Smooth muscle cell (in vitro differentiated cells): ENCODE measurements around the gene ARHGAP29. TPM values are rescaled to one million over a fixed set of nuclear protein-coding genes. Genes with fewer than 3 reads are reported as not detected.

Experiments used
- DNase-seq: peaks from one replicate; lab custom pipeline; 2025; ENCODE audit not compliant: unreplicated experiment; lab: John Stamatoyannopoulos, UW
- H2AFZ ChIP-seq: fragments of 200-600 bp; sonication (generic); 2 replicates; pipeline ENCODE4 v1.6.0; 2016; ENCODE audit warnings: antibody characterized with exemption, low read depth, mild to moderate bottlenecking
- H3F3A ChIP-seq: fragments of 200-600 bp; sonication (generic); 2 replicates; pipeline ENCODE4 v1.6.0; 2017; ENCODE audit warnings: antibody characterized with exemption, low read depth
- H3K27ac ChIP-seq: fragments of 200-600 bp; sonication (generic); 2 replicates; pipeline ENCODE4 v1.5.1; 2016; ENCODE audit warnings: low read depth, mild to moderate bottlenecking
- H3K27me3 ChIP-seq: fragments of 200-600 bp; sonication (generic); 2 replicates; pipeline ENCODE4 v1.6.1; 2016; ENCODE audit warnings: low read depth, mild to moderate bottlenecking
- H3K36me3 ChIP-seq: fragments of 200-600 bp; sonication (generic); 2 replicates; pipeline ENCODE4 v1.5.1; 2016; ENCODE audit warnings: low read depth
- H3K4me1 ChIP-seq: fragments of 200-600 bp; sonication (generic); 2 replicates; pipeline ENCODE4 v1.5.1; 2016; ENCODE audit warnings: low read depth
- H3K4me2 ChIP-seq: fragments of 200-600 bp; sonication (generic); 2 replicates; pipeline ENCODE4 v1.6.0; 2016; ENCODE audit warnings: mild to moderate bottlenecking
- H3K4me3 ChIP-seq: fragments of 200-600 bp; sonication (generic); 2 replicates; pipeline ENCODE4 v1.5.1; 2016; ENCODE audit warnings: mild to moderate bottlenecking
- H3K79me2 ChIP-seq: fragments of 200-600 bp; sonication (generic); 2 replicates; pipeline ENCODE4 v1.6.0; 2016; ENCODE audit warnings: low read depth, mild to moderate bottlenecking
- H3K9ac ChIP-seq: fragments of 200-600 bp; sonication (generic); 2 replicates; pipeline ENCODE4 v1.6.0; 2016; ENCODE audit warnings: low read depth
- H3K9me3 ChIP-seq: fragments of 200-600 bp; sonication (generic); replicated peaks from 2 replicates; pipeline ENCODE4 v1.5.1; 2016; ENCODE audit warnings: low read depth
- H4K20me1 ChIP-seq: fragments of 200-600 bp; sonication (generic); 2 replicates; pipeline ENCODE4 v1.6.0; 2016; ENCODE audit warnings: low read depth
- CTCF ChIP-seq: fragments of 200-600 bp; sonication (generic); IDR thresholded peaks from 2 replicates; pipeline ENCODE4 v1.5.1; 2017; ENCODE audit warnings: borderline replicate concordance, mild to moderate bottlenecking, antibody characterized with exemption; ENCODE audit not compliant: insufficient read depth, poor library complexity, severe bottlenecking
- WGBS: methylation state at CpG from one replicate; pipeline ENCODE4 v1.1.7; 2016; ENCODE audit warnings: low lambda C conversion rate; 5-methylcytosine and 5-hydroxymethylcytosine counted together
- polyA plus RNA-seq: library from polyadenylated mRNA; unstranded; fragments of >200 nt; fragmentation: Nextera tagmentation; extraction: Ambion mirVana; gene quantifications from 2 replicates; pipeline ENCODE4 v1.2.1, GENCODE V29; 2016
- total RNA-seq: library from RNA; depleted of rRNA; stranded (reverse); fragments of >200 nt; gene quantifications from 2 replicates; pipeline ENCODE4 v1.2.3, GENCODE V29; 2014

The ARHGAP29 gene
- total and polyA plus RNA-seq, 2 experiments from 2014 or later, result 8.0 to 39.9 TPM

DNA sequence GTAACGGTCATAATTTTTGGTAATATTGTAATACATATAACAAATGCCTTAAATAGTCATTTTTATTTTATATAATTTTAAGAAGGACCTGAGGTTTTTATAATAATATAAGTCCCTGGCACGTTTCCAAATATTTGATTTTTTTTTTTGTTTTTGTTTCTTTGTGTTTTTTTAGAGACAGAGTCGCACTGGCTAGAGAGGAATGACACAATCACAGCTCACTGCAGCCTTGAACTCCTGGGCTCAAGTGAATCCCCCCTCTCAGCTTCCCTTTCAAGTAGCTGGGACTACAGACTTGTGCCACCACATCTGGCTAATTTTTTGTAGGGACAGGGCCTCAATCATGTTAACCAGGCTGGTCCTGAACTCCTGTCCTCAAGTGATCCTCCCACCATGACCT, 29.7 kb downstream of the ARHGAP29 start:
- Histone ChIP-seq H3F3A (peaks cover 4% of the 10 kb centered on the region), H3K9ac (no peak overlapping the region), H3K79me2 (peaks cover 31% of the 10 kb centered on the region), H2AFZ (no peak overlapping the region), H3K9me3 (peaks cover 10% of the 10 kb centered on the region), H3K36me3 (peaks cover 6% of the 10 kb centered on the region), H4K20me1 (no peaks in the 10 kb centered on the region), H3K27ac (no peak overlapping the region), H3K4me3 (no peak overlapping the region), H3K4me2 (no peak overlapping the region), H3K4me1 (no peaks in the 10 kb centered on the region), H3K27me3 (no peaks in the 10 kb centered on the region)
- 95% methylated on average over 3 of the region's 3 CpGs for WGBS
- no peak for DNase-seq
- TF ChIP-seq CTCF, result no peak

DNA sequence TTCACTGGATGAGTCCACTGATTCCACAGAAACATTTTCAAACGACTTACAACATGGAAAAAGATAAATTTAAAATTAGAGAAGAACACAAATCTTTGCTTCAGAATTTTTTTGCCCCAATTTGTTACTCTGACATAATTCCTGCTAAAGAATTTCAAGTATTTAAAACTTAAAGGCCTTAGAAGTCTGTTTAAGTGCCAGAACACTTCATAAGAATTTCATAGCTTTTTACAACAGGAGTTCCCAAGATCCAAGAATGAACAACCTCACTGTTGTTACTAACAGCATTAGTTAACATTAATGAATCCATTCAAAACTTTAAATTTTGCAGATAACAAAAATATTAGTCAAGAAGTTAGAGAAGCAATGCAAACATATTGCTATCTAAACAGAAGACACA, 31.7 kb downstream of the ARHGAP29 start:
- Histone ChIP-seq H3K4me2 (no peak overlapping the region), H3K4me1 (no peaks in the 10 kb centered on the region), H3K9me3 (peaks cover 9% of the 10 kb centered on the region), H3K9ac (no peak overlapping the region), H2AFZ (no peak overlapping the region), H3F3A (peaks cover 4% of the 10 kb centered on the region), H3K4me3 (no peak overlapping the region), H4K20me1 (no peaks in the 10 kb centered on the region), H3K27ac (no peak overlapping the region), H3K27me3 (no peaks in the 10 kb centered on the region), H3K79me2 (peaks cover 34% of the 10 kb centered on the region), H3K36me3 (peaks cover 9% of the 10 kb centered on the region)
- no peak for DNase-seq
- WGBS, result 78% methylated on average over 1 of the region's 1 CpG
- no peak for TF ChIP-seq CTCF

DNA sequence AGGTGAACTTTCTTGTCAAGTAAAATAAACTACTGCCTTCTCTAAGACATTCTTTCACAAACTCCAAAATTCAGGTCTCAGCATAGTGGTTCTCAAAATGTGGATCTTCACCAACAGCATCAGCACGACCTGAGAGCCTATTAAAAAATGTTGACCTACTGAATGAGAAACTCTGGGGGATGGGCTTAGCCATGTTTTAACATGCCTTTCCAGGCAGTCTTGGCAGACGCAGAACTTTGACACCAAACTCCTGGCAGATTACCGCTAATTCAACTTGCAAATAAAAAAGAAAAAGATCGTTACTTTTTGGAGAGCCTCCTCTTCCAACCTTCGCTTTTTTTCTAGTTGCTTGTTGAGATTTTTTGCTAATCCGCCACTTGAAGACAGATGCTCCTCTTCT, 35.1 kb downstream of the ARHGAP29 start:
- Histone ChIP-seq H4K20me1 (no peaks in the 10 kb centered on the region), H3K4me1 (no peaks in the 10 kb centered on the region), H3K27ac (no peak overlapping the region), H3K9ac (no peak overlapping the region), H3K4me3 (no peak overlapping the region), H3K4me2 (no peak overlapping the region), H3K79me2 (peaks cover 29% of the 10 kb centered on the region), H3K9me3 (no peaks in the 10 kb centered on the region), H3F3A (peaks cover 6% of the 10 kb centered on the region), H3K27me3 (no peaks in the 10 kb centered on the region), H2AFZ (no peak overlapping the region), H3K36me3 (peaks cover 3% of the 10 kb centered on the region)
- no peak for DNase-seq
- 93% methylated on average over 6 of the region's 6 CpGs for WGBS
- TF ChIP-seq CTCF, result no peak

DNA sequence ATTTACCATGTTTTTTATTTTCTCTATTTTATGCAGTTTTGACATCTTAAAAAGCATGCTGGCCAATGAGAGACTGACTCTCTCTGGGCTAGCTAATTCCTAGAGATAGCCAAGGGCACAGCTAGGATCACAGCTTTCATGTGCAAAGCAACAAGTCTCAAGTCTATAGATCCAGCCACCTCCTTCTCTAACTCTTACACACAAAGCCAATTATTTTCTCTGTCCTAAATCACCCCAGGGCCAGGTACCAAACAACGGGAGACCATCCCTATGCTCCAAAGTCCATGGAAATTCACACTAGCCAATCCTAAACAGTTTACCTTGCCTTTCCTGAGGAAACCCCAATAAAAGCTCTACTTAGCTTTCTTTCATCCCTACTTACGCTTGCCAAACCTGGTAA, 38.0 kb downstream of the ARHGAP29 start:
- H3K79me2 ChIP-seq, result peaks cover 44% of the 10 kb centered on the region
- no peaks in the 10 kb centered on the region for H3K9me3 ChIP-seq
- no peaks in the 10 kb centered on the region for H4K20me1 ChIP-seq
- no peak overlapping the region for H3K27ac ChIP-seq
- H3K27me3 ChIP-seq, result no peaks in the 10 kb centered on the region
- no peak overlapping the region for H3K4me2 ChIP-seq
- H3K9ac ChIP-seq, result no peak overlapping the region
- H3K4me1 ChIP-seq, result no peaks in the 10 kb centered on the region
- H2AFZ ChIP-seq, result no peak overlapping the region
- no peak overlapping the region for H3K4me3 ChIP-seq
- no peak for TF ChIP-seq CTCF
- DNase-seq, result no peak
- peaks cover 2% of the 10 kb centered on the region for H3F3A ChIP-seq
- peaks cover 3% of the 10 kb centered on the region for H3K36me3 ChIP-seq
- WGBS, result 91% methylated on average over 2 of the region's 2 CpGs
